ENCODE measurements around the gene ZNF366. TPM values are rescaled to one million over a fixed set of nuclear protein-coding genes. Genes with fewer than 3 reads are reported as not detected.

ZNF366 gene
- total RNA-seq, 1 experiment from 2014 or later: not detected

GRCh38 chr5:72393052-72393451 is 114.2 kb downstream of the ZNF366 start:
- Histone ChIP-seq H3K9ac (ENCODE audit: low read length) (no peak overlapping the region), H3K9me3 (ENCODE audit: control insufficient read depth in 1 of 2, insufficient read depth in 1 of 2, low read depth in 1 of 2, low read length in 2 of 2) (no peaks in the 10 kb centered on the region), H3K27ac (ENCODE audit: low read depth, low read length) (no peak overlapping the region), H3K79me2 (ENCODE audit: insufficient read depth, low read length) (no peaks in the 10 kb centered on the region), H3K4me2 (ENCODE audit: low read length) (no peak overlapping the region), H3K4me1 (ENCODE audit: control insufficient read depth in 1 of 2, insufficient read depth in 2 of 2, low read length in 2 of 2) (0 out of 4 replicates have a peak, but pooled peaks cover 0 to under 1% of the 10 kb centered on the region in 2 experiments), H4K20me1 (ENCODE audit: insufficient read depth) (no peaks in the 10 kb centered on the region), H3K36me3 (ENCODE audit: control insufficient read depth in 1 of 2, insufficient read depth in 2 of 2, low read length in 2 of 2) (no peaks in the 10 kb centered on the region), H2AFZ (ENCODE audit: low read depth, low read length, poor library complexity, severe bottlenecking) (no peak overlapping the region), H3K4me3 (replicated peaks in 1 of 2; ENCODE audit: low read depth in 1 of 2, low read length in 2 of 2) (no peak overlapping the region), H3K27me3 (ENCODE audit: insufficient read depth, low read length) (no peaks in the 10 kb centered on the region), H3K9me2 (ENCODE audit: insufficient read depth) (no peaks in the 10 kb centered on the region)
- ATAC-seq: no peak
- no peak for TF ChIP-seq MAX (IDR thresholded peaks at IDR 0.05)
- TF ChIP-seq CBX3 (IDR thresholded peaks at IDR 0.05; ENCODE audit: low read depth): no peak
- no peak for TF ChIP-seq CTCF (IDR thresholded peaks at IDR 0.05 in 2 of 3, conservative IDR thresholded peaks at IDR 0.05 in 1 of 3; ENCODE audit: borderline replicate concordance in 1 of 3, insufficient read depth in 1 of 3, low read depth in 2 of 3, low read length in 2 of 3)
- TF ChIP-seq ATF3 (IDR thresholded peaks at IDR 0.05): no peak
- no peak for TF ChIP-seq POLR2AphosphoS5 (IDR thresholded peaks at IDR 0.05; ENCODE audit: low read depth, low read length)
- TF ChIP-seq JUND (IDR thresholded peaks at IDR 0.05): no peak
- TF ChIP-seq FOSL1 (IDR thresholded peaks at IDR 0.05; ENCODE audit: low read depth): no peak
- no peak for TF ChIP-seq ZNF274 (IDR thresholded peaks at IDR 0.05; ENCODE audit: low read depth, low read length)
- no peak for TF ChIP-seq POLR2A (IDR thresholded peaks at IDR 0.05; ENCODE audit: borderline replicate concordance, extremely low read depth, insufficient read depth, insufficient read length)
- no peak for TF ChIP-seq REST (IDR thresholded peaks at IDR 0.05; ENCODE audit: low read depth)
- ChIA-PET POLR2A (no interaction called here), CTCF (no interaction called here), RAD21 (ENCODE audit: low non-redundant PET in 1 of 2, low total read pairs in 2 of 2, uncharacterized antibody in 2 of 2, unreplicated experiment in 2 of 2) (no interaction called here)
- BruUV-seq (replicated peaks): no TSS peak
- no peak for DNase-seq (ENCODE audit: low read depth, low spot score)
- intact Hi-C loops (cut with micrococcal nuclease): no loop called here

Other genes with a start within 250 kb of the ZNF366 start
- 113 TPM for gene MRPS27, start 187.2 kb downstream of the ZNF366 start, total RNA-seq (2021; ENCODE audit: unreplicated experiment)
- 19.3 TPM for gene PTCD2, start 187.0 kb downstream of the ZNF366 start, total RNA-seq (2021; ENCODE audit: unreplicated experiment)